GM18907 (cell line): ENCODE measurements around the gene RBM25.

ENCODE experiments used
- ATAC-seq: cut with Tn5 transposase; IDR thresholded peaks from one replicate; pipeline ENCODE4 v1.9.1; 2021; ENCODE audit warnings: mild to moderate bottlenecking, moderate library complexity; ENCODE audit not compliant: unreplicated experiment

Gene RBM25

GRCh38 chr14:73102806-73103497 is 44.6 kb downstream of the RBM25 start:
- no peak for ATAC-seq

GRCh38 chr14:73105050-73105449 is 46.7 kb downstream of the RBM25 start:
- no peak for ATAC-seq

DNA sequence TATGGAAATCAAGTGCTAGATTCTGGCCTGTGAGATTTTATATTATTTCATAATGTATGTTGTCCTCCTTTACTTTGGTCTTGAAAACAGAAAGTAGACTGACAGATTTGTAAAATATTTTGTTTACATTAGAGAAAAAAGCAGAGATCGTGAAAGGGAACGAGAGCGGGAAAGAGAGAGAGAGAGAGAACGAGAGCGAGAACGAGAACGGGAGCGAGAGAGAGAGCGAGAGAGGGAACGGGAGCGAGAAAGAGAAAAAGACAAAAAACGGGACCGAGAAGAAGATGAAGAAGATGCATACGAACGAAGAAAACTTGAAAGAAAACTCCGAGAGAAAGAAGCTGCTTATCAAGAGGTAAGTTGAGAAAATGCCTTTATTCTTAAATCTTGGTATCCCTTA is 47.4 kb downstream of the RBM25 start:
- no peak for ATAC-seq

DNA sequence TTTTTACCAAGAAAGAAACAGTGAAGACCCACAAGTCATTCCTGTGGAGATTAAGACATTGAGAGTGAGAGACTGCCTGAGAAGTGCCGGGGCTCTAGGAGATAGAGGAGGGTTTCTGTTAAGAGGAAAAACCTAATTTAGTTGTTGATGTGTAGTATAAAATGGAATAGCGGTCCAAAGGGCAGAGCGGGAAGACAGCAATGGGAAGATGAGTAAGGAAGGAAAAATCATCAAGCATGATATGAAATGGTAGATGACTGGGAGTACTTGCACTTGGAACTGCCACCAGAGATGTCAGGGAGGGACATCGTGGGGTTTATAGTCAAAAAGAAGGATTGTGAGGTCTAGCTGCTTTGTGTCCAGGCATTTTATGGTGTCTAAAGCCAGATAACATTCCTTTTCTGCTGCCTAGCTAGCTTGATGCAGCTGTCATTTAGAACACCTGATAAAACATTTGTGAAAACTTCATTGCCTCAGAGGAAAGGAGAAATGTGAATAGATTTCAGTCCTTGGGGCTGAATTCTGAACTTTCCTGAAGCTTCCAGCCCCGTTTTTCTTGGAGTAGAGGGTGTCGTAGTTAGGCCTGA is 57.8 kb downstream of the RBM25 start:
- no peak for ATAC-seq

- no peak for ATAC-seq
Measured at GRCh38 chr14:73124180-73124894, 66.0 kb downstream of the RBM25 start.

DNA sequence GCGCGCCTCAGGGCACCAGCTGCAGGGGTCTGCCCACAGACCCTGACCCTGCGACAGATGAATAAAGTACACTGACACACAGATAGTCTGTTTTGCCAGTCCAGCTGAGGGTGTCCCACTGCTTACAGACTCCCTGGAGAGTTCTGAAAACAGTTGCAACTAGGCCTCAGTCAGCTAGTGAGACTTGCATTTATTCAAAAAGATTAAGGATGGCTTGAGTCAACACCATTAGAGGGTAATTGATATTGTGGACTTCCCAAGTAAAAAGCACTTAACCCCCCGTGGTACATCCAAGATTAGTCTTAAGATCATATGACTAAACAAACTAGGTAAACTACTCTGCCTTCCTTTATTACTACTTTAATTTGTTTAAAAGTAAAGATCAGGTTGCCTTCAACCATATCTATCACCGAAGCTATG is 66.8 kb downstream of the RBM25 start:
- no peak for ATAC-seq

- no peak for ATAC-seq
Measured at GRCh38 chr14:73125746-73126145, 67.4 kb downstream of the RBM25 start.

- ATAC-seq, result no peak
Measured at GRCh38 chr14:73133795-73134194, 75.5 kb downstream of the RBM25 start.

DNA sequence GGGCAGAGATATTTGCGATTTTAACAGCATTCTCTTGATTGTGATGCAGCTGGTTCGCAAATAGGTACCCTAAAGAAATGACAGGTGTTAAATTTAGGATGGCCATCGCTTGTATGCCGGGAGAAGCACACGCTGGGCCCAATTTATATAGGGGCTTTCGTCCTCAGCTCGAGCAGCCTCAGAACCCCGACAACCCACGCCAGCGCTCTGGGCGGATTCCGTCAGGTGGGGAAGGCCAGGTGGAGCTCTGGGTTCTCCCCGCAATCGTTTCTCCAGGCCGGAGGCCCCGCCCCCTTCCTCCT is 77.7 kb downstream of the RBM25 start:
- no peak for ATAC-seq

GRCh38 chr14:73136387-73137225 is 78.3 kb downstream of the RBM25 start, which contains the start of gene PSEN1:
Gene PSEN1 (plus strand): TSS chr14:73136507. CDS start chr14:73148020, 11,513 bp downstream.
- ATAC-seq, result peak; percentile 92

GRCh38 chr14:73140811-73141323 is 82.5 kb downstream of the RBM25 start:
- ATAC-seq, result no peak

DNA sequence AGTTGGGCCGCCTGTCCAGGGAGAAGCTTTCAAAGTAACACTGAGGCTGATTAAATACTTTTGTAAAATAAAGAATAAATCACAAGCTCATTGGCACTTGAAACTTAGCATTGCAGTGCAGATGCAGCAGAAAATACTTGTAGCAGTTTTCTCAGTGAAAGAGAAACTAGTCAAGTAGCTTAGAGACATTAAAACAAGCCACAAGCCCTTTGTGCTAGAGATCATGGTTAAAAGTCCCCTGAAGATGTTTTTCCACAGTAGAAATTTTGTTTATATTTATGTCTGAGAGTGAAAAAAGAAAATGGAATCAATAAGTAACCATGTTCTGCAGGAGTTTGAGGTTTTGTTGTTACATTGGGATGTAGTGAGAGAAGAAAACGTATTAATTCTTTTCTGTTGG is 83.9 kb downstream of the RBM25 start:
- no peak for ATAC-seq

GRCh38 chr14:73143003-73143402 is 84.7 kb downstream of the RBM25 start:
- no peak for ATAC-seq

DNA sequence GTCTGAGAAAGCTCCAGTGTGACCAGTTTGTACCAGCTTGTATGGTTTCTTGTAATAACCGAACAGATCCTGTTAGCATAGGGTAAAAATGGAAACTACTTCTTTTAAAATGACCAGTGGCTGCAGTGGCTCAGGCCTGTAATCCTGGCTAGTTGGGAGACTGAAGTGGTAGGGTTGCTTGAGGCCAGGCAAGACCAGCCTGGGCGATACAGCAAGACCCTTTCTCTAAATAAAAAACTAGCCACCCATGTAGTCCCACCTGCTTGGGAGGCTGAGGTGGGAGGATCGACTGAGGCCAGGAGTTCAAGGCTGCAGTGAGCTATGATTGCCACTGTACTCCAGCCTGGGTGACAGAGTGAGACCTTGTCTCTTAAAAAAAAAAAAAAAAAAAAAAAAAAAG is 85.3 kb downstream of the RBM25 start:
- no peak for ATAC-seq

DNA sequence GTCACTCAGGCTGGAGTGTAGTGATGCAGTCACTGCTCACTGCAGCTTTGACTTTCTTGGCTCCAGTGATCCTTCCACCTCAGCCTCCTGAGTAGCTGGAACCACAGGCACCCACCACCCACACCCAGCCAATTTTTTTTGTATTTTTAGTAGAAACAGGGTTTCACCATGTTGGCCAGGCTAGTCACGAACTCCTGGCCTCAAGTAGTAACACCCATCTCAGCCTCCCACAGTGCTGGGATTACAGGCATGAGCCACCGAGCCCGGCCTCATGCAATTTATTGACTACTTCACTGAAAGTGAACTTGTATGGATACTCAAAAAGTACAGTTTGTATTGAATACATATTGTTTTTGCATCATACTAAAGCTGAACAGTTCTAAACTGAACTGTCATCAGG is 87.0 kb downstream of the RBM25 start:
- no peak for ATAC-seq

GRCh38 chr14:73146111-73146510 is 87.8 kb downstream of the RBM25 start:
- ATAC-seq, result no peak

DNA sequence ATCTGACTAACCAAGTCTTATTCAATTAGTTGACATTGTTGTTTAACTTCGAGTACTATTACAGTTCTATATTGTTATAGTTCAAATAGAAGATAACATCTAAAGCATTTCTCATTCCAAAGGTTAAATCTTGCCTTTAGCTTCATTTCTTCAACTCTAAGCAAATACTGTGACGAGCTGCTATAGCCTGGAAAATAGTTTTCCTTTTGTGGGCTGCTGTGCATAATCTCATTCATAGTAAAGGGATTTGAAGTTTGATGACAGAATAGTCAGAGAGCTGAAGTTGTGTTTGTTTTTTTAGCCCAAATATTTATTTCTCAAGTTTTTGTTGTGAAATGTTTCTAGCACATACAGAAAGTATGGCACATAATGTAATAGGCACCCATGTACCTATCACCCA is 91.4 kb downstream of the RBM25 start:
- no peak for ATAC-seq

- no peak for ATAC-seq
Measured at GRCh38 chr14:73153272-73153671, 94.9 kb downstream of the RBM25 start.

DNA sequence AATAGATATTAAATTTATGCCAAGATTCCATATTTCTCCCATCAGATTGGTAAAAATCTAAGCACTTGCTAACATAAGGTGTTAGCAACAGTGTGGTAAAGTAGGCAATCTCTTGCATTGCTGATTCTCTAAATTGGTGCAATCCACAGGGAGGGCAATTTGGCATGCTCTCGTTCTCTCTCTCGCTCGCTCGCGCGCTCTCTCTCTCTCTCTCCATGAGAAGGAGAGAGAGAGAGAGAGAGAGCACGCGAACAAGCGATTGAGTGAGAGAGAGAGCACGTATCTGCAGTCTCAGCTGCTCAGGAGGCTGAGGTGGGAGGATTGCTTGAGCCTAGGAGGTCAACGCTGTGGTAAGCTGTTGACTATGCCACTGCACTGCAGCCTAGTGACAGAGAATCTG is 103.9 kb downstream of the RBM25 start:
- ATAC-seq, result no peak

GRCh38 chr14:73166399-73166798 is 108.1 kb downstream of the RBM25 start:
- no peak for ATAC-seq

DNA sequence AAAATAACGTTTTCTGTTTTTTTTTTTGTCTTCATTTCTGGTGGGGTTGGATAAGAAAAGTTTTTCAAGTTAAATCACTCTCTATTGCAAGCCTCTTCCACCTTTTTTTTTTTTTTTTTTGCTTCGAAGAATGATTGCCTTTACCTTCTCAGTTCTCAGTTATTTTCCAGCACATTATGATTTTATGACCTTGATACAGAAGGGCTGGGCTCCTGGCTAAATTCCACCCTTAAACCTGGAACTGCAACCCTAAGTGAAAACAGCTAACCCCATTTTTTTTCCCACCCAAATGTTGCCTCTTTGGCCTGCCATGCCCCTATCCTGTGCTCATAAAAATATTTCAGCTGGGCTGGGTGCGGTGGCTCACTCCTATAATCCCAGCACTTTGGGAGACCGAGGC is 109.4 kb downstream of the RBM25 start:
- no peak for ATAC-seq
